Measurements from ENCODE around the gene TMBIM1. TPM values are rescaled to one million over a fixed set of nuclear protein-coding genes. Genes with fewer than 3 reads are reported as not detected.

Gene TMBIM1
- total and polyA plus RNA-seq, 2 donors (not counting 3 experiments of a cell fraction or from before 2014, with no cell fraction given) = 141 to 229 TPM

DNA sequence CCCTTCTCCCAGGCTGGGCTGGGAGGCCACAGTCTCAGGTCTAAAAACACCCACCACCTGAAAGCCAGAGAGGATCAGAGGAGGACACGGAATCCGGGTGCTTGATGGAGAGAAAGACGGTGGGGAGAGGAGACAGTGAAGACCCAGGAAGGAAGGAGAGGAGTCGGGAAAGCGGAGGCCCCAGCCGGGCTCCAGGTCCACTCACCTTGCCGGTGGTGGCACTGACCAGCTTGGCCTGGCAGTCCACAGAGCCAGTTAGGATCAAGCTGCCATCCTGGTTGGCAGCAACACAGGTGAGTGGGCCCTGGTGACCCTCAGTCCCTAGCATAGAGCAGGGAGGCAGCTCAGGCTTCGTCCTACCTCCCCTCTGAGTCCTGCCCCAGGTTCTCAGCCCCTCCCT lies 26.7 kb downstream of the TMBIM1 start:
- no TSS peak for BruUV-seq (replicated peaks)
- Histone ChIP-seq H3K9me3 (replicated peaks; ENCODE audit: control insufficient read depth, insufficient read depth, low read length) (no peaks in the 10 kb centered on the region), H3K4me3 (replicated peaks in 1 of 3; ENCODE audit: insufficient read depth in 1 of 3, low read depth in 1 of 3, low read length in 3 of 3) (no peak overlapping the region), H3K36me3 (ENCODE audit: control insufficient read depth in 2 of 2, extremely low read depth in 1 of 2, insufficient read depth in 2 of 2, low read length in 2 of 2) (peaks cover 0 to 37% of the 10 kb centered on the region in 2 experiments), H3K9ac (replicated peaks; ENCODE audit: extremely low read depth, insufficient read depth, low read length) (no peak overlapping the region), H4K20me1 (replicated peaks; ENCODE audit: control insufficient read depth, extremely low read depth, insufficient read depth, low read length) (no peaks in the 10 kb centered on the region), H3K9me1 (replicated peaks; ENCODE audit: control insufficient read depth, extremely low read depth, insufficient read depth, low read length) (no peaks in the 10 kb centered on the region), H3K4me2 (ENCODE audit: insufficient read depth, low read length) (no peak overlapping the region), H2AFZ (ENCODE audit: low read depth, low read length) (no peak overlapping the region), H3K4me1 (ENCODE audit: control insufficient read depth, extremely low read depth, insufficient read depth, low read length) (peaks cover 5% of the 10 kb centered on the region), H3K27me3 (ENCODE audit: control insufficient read depth in 2 of 2, insufficient read depth in 2 of 2, low read length in 2 of 2) (no peaks in the 10 kb centered on the region), H3K27ac (ENCODE audit: insufficient read depth, low read depth, low read length) (no peak overlapping the region), H3K79me2 (ENCODE audit: control insufficient read depth, insufficient read depth, low read length) (peaks cover 7% of the 10 kb centered on the region)
- intact Hi-C loops (cut with micrococcal nuclease) = no loop called here
- dilution Hi-C loops (cut with MboI; ENCODE audit: extremely low pct_ligation_motif_present, low sequenced_read_pairs) = no loop called here
- FAIRE-seq (no peak), DNase-seq (ENCODE audit: low read depth, low spot score) (no peak)
- TF ChIP-seq JUN (IDR thresholded peaks at IDR 0.05; ENCODE audit: borderline replicate concordance, insufficient read depth, insufficient read length, low read depth) (no peak), EZH2 (IDR thresholded peaks at IDR 0.05; ENCODE audit: borderline replicate concordance, low read depth, low read length, severe bottlenecking) (no peak), GATA2 (IDR thresholded peaks at IDR 0.05; ENCODE audit: insufficient read depth, insufficient read length, low read depth, low read length) (no peak), CTCF (IDR thresholded peaks at IDR 0.05; ENCODE audit: extremely low read depth in 1 of 2, insufficient read depth in 1 of 2, low read depth in 1 of 2, low read length in 2 of 2) (no peak), POLR2AphosphoS5 (IDR thresholded peaks at IDR 0.05; ENCODE audit: insufficient read depth, low read depth, low read length) (no peak), FOS (IDR thresholded peaks at IDR 0.05; ENCODE audit: borderline replicate concordance, insufficient read depth, low read length) (no peak), MAX (IDR thresholded peaks at IDR 0.05; ENCODE audit: insufficient read depth, insufficient read length) (no peak), POLR2A (IDR thresholded peaks at IDR 0.05; ENCODE audit: low read depth, low read length) (no peak), MYC (IDR thresholded peaks at IDR 0.05; ENCODE audit: low read depth, low read length) (no peak)
- ChIA-PET CTCF (interaction anchor here (1.6 kb wide), 1 partner anchor 9 kb away, joined by 7 read pairs; no protein-coding TSS in a partner anchor), POLR2A (no interaction called here)
